HG02798 (cell line): ENCODE results near the gene NKX1-1.

Source experiments
- ATAC-seq: cut with Tn5 transposase; IDR thresholded peaks from one replicate; pipeline ENCODE4 v1.9.1; 2021; ENCODE audit warnings: mild to moderate bottlenecking; ENCODE audit not compliant: unreplicated experiment, poor library complexity

NKX1-1 gene

DNA sequence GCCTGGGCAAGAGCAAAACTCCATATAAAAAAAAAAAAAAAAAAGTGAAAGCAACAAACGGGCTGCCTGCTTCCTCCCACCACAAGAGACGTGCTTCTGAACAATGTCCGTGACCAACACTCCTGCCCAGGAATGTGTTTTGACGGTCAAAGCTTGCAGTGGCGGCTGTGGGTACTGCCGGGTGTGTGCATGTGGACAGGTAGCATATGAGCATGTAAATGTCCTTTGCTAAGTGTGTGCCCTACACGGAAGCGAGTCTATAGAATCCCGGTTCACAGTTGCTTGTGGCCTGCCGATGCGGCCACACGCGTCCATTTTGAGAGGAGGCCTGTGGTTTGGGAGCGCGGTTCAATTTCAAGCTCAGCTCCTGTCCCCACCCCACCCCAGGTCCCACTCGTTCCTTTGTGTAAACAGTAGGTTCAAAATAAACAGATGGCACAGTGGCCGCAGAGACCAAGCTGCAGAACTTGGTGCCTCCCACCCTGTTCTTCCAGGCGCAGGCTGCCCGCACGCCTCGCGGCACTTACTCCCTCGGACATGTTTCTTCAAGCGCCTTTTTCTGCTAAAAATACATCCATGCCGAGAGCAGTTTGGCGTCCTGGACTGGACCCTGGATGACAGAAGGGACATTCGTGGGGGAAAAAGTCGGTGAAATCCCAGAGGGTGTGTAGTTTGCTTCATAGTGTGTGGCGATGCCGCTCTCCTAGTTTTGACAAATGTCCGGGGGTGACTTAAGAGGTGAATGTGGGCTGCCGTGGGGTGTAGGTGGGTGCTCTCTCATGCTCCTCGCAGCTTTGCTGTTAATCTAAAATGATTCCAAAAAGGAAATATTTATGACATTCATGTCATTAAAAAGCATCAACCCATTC lies 11.5 kb upstream of the NKX1-1 start:
- no peak for ATAC-seq

GRCh38 chr4:1416948-1417260 lies 10.7 kb upstream of the NKX1-1 start:
- no peak for ATAC-seq

DNA sequence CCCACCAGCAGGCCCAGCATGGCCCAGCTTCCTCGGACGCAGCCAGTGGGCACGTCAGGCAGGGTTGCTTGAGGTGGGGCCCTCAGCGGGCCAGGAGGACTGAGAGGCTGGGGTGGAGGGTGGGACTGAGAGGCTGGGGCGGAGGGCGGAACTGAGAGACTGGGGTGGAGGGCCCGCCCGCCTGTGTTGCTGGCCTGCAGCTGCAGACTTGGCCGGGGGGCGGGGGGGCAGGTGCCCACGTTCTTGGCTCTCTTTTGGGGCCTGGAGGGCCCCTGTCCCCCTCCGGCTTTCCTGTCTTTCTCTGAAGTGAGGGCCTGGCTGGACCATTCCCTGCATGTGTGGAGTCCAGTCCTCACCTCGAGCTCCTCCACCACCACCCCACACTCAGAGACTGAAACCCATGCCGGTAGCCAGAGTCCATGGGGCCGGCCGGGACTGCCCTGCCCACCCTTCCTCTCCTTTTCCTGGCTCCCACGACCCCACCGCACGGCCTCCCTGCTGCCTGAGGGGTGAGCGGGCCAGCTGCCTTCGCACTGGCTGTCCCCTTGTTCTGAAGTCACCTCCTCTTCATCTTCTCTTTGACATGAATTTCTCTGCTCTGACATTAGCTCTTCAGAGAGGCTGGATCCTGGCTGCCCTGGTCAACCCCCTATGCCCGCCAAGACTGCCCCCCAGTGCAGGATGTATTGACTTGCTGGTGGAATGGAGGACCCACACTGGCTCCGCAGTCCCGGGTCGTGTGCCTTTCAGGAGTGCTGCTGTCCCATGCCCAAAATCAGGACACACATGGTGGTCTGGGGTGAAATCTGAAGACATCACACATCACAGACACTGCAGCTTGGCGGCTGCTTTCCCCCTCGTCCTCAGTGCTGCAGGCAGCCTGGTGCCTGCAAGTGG lies 10.1 kb upstream of the NKX1-1 start:
- no peak for ATAC-seq

GRCh38 chr4:1415681-1415981 lies 9.4 kb upstream of the NKX1-1 start:
- no peak for ATAC-seq

DNA sequence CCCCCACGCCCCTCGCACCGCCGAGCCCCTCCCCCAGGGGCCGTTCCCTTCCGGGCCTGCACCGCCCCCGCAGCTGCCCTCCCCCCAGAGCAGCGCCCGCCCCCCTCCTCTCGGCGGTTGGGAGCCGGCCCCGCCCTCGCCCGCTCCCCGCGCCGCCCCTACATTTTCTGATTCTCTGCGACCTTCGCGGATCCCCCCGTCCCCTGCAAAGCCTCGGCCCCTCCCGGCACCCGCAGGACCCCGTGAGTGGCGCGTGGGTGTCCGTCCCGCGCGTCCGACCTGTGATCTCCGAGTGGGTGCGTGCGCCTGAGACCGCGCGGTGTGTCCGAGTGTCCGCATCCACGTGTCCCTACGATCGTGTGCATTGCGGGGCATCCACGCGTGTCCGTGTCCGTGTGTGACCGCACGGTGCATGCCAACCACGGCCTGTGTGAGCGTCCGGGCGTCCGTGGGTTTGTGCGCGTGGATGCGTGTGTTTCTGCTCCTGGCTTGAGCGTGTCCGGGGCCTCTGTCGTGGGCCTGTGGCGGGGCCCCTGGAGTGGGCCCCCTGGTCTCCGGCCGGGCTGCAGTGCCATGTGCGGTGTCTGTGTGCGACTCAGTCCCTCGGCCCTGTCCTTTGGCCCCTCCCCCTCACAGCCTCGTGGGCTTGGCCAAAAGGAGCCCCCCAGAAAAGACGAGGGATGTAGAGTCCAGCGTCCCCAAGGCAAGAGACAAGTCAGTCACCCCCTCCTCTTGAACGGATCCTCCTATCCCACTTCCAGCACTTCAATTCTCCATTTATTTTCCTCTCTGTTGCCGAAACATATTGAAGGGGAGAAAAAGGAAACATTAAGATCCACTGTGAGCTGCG lies 8.8 kb upstream of the NKX1-1 start:
- no peak for ATAC-seq

- no peak for ATAC-seq
Measured at GRCh38 chr4:1413687-1414479, 7.6 kb upstream of the NKX1-1 start.

- ATAC-seq: no peak
Measured at GRCh38 chr4:1413204-1413663, 7.0 kb upstream of the NKX1-1 start.

- ATAC-seq: no peak
Measured at GRCh38 chr4:1412376-1413203, 6.3 kb upstream of the NKX1-1 start.

DNA sequence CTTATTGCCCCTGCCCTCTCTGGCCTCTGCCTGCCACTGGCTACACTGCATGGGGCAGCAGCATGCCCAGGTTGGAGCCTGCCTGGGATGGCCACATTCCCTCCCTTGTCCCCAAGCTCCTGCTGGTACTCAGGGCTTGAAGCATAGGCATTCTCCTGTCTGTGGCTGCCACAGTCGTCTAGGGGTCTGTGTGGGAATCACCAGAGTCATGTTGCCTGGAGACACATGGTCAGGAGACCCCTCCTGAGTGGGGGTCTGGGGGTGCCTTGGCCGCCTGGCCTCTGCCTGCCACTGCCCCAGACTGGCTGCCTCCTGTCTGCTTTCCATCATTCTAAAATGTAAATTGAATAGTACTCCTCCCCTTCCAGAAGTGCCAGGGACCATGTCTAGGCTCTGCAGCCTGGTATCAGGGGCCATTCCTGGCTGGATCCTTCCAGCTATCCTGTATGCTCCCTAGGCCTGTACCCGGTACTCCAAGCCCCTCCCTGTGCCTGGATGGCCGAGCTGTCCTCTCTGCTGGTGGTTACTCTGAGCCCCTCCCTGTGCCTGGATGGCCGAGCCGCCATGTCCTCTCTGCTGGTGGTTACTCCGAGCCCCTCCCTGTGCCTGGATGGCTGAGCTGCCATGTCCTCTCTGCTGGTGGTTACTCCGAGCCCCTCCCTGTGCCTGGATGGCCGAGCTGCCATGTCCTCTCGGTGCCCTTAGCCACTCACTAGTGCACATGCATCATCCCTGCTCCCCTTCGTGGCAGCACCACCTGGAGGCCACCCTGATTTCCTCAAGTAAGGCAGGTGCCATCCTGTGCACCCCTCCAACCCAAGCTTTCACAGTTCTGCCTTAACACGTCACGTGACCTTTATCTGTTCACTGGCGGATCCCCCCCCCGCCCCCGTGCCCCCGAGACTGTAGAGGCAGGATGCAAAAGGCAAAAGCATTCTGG lies 5.5 kb upstream of the NKX1-1 start:
- ATAC-seq: no peak

- no peak for ATAC-seq
Measured at GRCh38 chr4:1410491-1411325, 4.5 kb upstream of the NKX1-1 start.

- ATAC-seq: no peak
Measured at GRCh38 chr4:1409491-1410425, 3.5 kb upstream of the NKX1-1 start.

DNA sequence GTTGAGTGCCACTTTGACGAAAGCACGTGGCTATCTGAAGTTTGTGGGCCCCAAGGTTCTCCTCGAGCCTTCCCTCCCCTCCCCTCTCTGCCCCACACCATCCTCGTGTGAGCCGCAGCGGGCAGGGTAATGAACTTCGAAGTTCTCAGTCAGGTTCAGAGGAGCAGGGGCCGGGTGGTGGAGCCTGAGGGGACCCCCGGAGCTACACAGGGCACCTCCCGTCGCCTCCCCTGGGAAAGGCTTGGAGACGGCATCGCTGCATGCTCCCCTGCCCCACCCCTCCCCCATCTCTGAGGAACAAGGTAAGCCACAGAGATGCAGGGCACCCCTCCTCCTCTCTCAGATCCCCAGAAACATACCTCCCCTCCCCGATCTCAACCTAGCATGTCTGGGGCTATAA lies 2.8 kb upstream of the NKX1-1 start:
- no peak for ATAC-seq

DNA sequence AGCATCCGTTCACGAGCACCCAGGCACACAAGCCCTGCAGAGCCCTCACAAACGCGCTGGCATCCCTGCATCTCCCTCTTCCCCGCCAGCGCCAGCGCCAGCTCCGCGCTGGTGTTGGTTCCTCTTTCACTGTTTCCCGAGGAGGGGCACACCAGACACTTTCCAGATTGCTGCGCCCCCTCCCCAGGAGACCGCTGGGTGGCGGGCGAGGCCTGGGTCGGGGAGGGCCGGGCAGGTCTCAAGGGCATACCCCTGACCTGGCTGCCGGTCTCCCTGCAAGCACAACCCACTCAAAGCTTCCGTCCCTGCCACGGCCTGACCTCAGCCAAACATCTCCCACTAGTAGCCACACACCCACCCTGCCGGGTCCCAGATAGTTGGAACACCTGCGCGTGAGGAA lies 2.2 kb upstream of the NKX1-1 start:
- ATAC-seq: no peak

DNA sequence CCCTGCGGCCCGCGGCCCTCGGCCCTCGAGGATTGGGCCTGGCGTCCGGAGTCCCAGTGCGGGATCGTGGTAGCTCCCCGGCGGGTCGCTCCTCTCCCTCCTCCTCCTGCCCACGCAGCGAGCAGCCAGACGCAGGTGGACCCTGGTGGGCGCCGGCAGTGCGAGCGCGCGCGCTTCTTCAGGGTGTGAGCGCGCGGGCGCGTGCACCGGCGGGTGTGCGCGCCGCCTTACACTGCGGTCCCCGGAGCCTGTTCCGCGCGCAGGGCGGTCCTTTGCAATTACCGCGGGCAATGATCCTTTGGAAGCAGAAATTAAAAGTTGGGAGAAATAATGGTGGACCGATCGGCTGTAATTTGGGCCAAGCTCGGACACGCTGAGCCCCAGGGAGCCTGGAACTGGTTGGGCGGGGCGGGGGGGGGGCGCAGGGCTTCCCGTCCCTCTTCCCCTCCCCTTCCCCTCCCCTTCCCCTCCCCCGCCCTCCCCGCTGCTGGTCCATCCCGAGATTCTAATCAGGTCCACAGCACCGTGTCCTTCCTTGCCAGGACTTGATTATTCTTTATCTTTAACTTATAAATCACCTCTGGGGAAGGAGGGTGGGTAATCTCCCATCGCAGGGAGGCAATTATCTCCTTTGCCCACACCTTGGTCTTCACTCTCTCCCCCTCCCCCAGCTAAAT lies 1.6 kb upstream of the NKX1-1 start:
- no peak for ATAC-seq

GRCh38 chr4:1406981-1407656 lies 877 bp upstream of the NKX1-1 start:
- no peak for ATAC-seq
